Osteoblast (primary cell): ENCODE measurements around the gene RNF224. TPM values are rescaled to one million over a fixed set of nuclear protein-coding genes. Genes with fewer than 3 reads are reported as not detected.

Source experiments
- DNase-seq: peaks from one replicate; pipeline ENCODE4 v3.0.0; 2011; ENCODE audit warnings: low spot score, mixed read lengths; ENCODE audit not compliant: insufficient read length; ENCODE audit errors: missing footprints
- H2AFZ ChIP-seq: 2 replicates; pipeline ENCODE4 v1.6.0; 2011; ENCODE audit warnings: mild to moderate bottlenecking, low read length
- H3K27ac ChIP-seq: 2 replicates; pipeline ENCODE4 v1.5.1; 2011; ENCODE audit warnings: mild to moderate bottlenecking, low read depth, low read length, moderate library complexity
- H3K27me3 ChIP-seq: 2 replicates; pipeline ENCODE4 v1.6.0; 2012; ENCODE audit warnings: mild to moderate bottlenecking, control low read depth, inconsistent platforms, low read length, moderate library complexity; ENCODE audit not compliant: insufficient read depth
- H3K36me3 ChIP-seq: 2 replicates; pipeline ENCODE4 v1.5.1; 2011; ENCODE audit warnings: mild to moderate bottlenecking, low read length, control low read depth, moderate library complexity; ENCODE audit not compliant: insufficient read depth
- H3K4me1 ChIP-seq: 2 replicates; pipeline ENCODE4 v1.5.1; 2011; ENCODE audit warnings: mild to moderate bottlenecking, low read length, control low read depth, moderate library complexity; ENCODE audit not compliant: insufficient read depth
- H3K4me2 ChIP-seq: 2 replicates; pipeline ENCODE4 v1.6.0; 2011; ENCODE audit warnings: mild to moderate bottlenecking, low read length; ENCODE audit not compliant: insufficient read depth
- H3K4me3 ChIP-seq: fragments of 200-600 bp; sonication (generic); 3 replicates; pipeline ENCODE4 v1.5.1; 2012; ENCODE audit warnings: mild to moderate bottlenecking, low read length, inconsistent platforms; ENCODE audit not compliant: insufficient read depth
- H3K79me2 ChIP-seq: 2 replicates; pipeline ENCODE4 v1.6.0; 2012; ENCODE audit warnings: mild to moderate bottlenecking, low read length, control low read depth, inconsistent platforms; ENCODE audit not compliant: insufficient read depth
- H3K9me3 ChIP-seq: 2 replicates; pipeline ENCODE4 v1.5.1; 2011; ENCODE audit warnings: low read depth, low read length, control low read depth
- H4K20me1 ChIP-seq: 2 replicates; pipeline ENCODE4 v1.6.0; 2012; ENCODE audit warnings: mild to moderate bottlenecking, low read length, control low read depth; ENCODE audit not compliant: insufficient read depth
- total RNA-seq: library from RNA; depleted of rRNA; stranded (reverse); fragments of >200 nt; gene quantifications from 2 replicates; pipeline ENCODE4 v1.2.3, GENCODE V29; 2012
- TF ChIP-seq, protein P1 (sequence below): IDR thresholded peaks from 2 replicates; pipeline ENCODE4 v1.5.1; 2011; ENCODE audit warnings: mild to moderate bottlenecking, low read depth, low read length, moderate library complexity; ENCODE audit errors: extremely low read depth

Gene RNF224
- total RNA-seq, 1 donor, result under 0.01 TPM

DNA sequence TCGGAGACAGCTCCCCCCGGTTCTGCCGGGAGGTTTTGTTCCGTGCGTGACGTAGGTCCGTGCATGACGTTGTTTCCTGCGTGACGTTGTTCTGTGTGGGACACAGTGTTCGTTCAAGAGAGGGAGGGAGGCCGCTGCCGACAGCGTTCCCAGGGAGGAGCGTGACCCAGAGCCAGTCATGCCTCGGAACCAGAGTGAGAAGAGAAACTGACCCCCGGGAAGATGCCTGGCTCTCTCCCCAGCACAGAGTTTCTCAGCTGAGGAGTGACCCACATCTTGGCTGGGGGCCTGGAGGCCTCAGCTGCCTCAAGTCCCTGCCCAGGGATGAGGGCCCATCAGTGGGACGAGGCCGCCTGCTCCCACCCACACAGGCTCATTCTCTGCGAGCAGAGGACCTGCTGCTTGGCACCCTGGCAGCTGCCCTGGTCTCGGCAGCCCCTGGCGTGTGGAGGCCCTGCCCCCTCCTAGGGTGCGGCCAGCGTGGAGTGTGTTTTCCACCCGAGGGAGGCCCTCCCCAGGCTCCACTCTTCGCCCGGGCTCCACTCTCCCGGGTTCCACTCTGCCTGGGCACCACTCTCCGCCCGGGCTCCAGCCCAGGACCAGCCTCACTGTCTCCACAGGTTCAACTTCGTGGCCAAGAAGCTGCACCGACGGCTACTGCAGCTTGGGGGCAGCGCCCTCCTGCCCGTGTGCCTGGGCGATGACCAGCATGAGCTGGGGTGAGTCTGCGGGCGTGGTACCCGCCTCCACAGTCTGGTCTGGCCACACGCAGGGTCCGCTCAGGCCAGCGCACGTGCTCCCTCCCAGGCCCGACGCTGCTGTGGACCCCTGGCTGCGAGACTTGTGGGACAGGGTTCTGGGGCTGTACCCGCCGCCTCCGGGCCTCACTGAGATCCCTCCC is 13.9 kb upstream of the RNF224 start:
- Histone ChIP-seq H3K27me3 (no peaks in the 10 kb centered on the region), H3K4me3 (no peak overlapping the region), H3K4me2 (no peak overlapping the region), H4K20me1 (no peaks in the 10 kb centered on the region), H3K79me2 (no peaks in the 10 kb centered on the region), H3K27ac (no peak overlapping the region), H3K9me3 (no peaks in the 10 kb centered on the region), H3K4me1 (peaks cover 6% of the 10 kb centered on the region), H2AFZ (no peak overlapping the region), H3K36me3 (peaks cover 2% of the 10 kb centered on the region)
- TF ChIP-seq, protein P1, sequence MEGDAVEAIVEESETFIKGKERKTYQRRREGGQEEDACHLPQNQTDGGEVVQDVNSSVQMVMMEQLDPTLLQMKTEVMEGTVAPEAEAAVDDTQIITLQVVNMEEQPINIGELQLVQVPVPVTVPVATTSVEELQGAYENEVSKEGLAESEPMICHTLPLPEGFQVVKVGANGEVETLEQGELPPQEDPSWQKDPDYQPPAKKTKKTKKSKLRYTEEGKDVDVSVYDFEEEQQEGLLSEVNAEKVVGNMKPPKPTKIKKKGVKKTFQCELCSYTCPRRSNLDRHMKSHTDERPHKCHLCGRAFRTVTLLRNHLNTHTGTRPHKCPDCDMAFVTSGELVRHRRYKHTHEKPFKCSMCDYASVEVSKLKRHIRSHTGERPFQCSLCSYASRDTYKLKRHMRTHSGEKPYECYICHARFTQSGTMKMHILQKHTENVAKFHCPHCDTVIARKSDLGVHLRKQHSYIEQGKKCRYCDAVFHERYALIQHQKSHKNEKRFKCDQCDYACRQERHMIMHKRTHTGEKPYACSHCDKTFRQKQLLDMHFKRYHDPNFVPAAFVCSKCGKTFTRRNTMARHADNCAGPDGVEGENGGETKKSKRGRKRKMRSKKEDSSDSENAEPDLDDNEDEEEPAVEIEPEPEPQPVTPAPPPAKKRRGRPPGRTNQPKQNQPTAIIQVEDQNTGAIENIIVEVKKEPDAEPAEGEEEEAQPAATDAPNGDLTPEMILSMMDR, result peak; percentile 7
- DNase-seq, result no peak

DNA sequence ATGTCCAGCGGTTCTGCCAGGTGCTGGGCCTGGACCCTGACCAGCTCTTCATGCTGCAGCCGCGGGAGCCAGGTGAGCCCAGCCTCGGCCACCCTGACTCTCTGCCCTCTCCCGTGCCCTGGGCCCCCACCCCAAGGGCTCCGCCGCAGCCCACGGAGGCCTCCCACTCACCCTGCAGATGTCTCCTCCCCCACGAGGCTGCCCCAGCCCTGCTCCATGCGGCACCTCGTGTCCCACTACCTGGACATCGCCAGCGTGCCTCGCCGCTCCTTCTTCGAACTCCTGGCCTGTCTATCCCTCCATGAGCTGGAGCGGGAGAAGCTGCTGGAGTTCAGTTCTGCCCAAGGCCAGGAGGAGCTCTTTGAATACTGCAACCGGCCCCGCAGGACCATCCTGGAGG is 12.7 kb upstream of the RNF224 start:
- Histone ChIP-seq H3K4me2 (no peak overlapping the region), H3K79me2 (no peaks in the 10 kb centered on the region), H3K27ac (no peak overlapping the region), H4K20me1 (no peaks in the 10 kb centered on the region), H2AFZ (no peak overlapping the region), H3K4me1 (peaks cover 15% of the 10 kb centered on the region), H3K36me3 (no peaks in the 10 kb centered on the region), H3K4me3 (no peak overlapping the region), H3K9me3 (no peaks in the 10 kb centered on the region), H3K27me3 (no peaks in the 10 kb centered on the region)
- no peak for DNase-seq
- TF ChIP-seq, protein P1, result no peak

DNA sequence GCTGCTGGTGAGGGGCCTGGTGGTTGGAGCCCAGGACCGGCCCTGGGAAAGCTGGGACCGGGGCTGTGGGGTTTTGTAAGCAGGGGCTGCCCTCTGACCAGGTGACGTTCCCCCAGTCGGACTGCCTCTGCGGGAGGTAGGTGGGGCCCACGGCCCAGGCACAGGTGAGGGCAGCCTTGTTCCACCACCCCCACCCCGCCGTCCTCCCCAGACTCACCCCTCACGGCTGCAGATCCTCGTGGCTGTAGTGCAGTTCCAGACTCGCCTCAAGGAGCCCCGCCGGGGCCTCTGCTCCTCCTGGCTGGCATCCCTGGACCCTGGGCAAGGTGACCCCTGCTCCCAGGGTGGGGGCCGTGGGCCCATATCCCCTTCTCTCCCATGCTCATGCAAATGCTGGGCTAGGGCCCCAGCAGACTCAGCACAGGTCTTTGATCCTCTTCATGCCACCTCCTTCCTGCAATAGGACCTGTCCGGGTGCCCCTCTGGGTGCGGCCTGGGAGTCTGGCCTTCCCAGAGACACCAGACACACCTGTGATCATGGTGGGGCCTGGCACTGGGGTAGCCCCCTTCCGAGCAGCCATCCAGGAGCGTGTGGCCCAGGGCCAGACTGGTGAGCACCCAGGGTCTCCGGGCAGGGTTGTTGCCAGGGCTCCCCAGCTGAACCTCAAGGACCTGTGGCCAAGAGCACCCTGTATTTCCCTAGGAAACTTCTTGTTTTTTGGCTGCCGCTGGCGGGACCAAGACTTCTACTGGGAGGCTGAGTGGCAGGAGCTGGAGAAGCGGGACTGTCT is 11.9 kb upstream of the RNF224 start:
- no peaks in the 10 kb centered on the region for H3K9me3 ChIP-seq
- H3K36me3 ChIP-seq, result no peaks in the 10 kb centered on the region
- H3K27me3 ChIP-seq, result no peaks in the 10 kb centered on the region
- H3K4me3 ChIP-seq, result no peak overlapping the region
- no peak for DNase-seq
- H2AFZ ChIP-seq, result no peak overlapping the region
- no peaks in the 10 kb centered on the region for H4K20me1 ChIP-seq
- no peak overlapping the region for H3K4me2 ChIP-seq
- peaks cover 15% of the 10 kb centered on the region for H3K4me1 ChIP-seq
- TF ChIP-seq, protein P1, result no peak
- no peak overlapping the region for H3K27ac ChIP-seq
- no peaks in the 10 kb centered on the region for H3K79me2 ChIP-seq
